Keratinocyte (primary cell): ENCODE measurements around the gene TRIM9.

Experiments
- CTCF ChIP-seq, 3 experiments: IDR thresholded peaks in 1 of 3; conservative IDR thresholded peaks in 1 of 3; optimal IDR thresholded peaks in 1 of 3; 2 replicates in 2 of 3; 3 replicates in 1 of 3; pipeline versions ENCODE3 to v1.5.1; 2011; ENCODE audit warnings: low read length in 3 of 3, mild to moderate bottlenecking in 3 of 3, moderate library complexity in 2 of 3, control low read depth in 1 of 3, inconsistent platforms in 1 of 3; ENCODE audit not compliant: insufficient read depth in 2 of 3; ENCODE audit errors: extremely low read depth in 1 of 3
- EZH2 ChIP-seq: IDR thresholded peaks from one replicate; pipeline ENCODE4 v1.6.1; 2012; ENCODE audit warnings: inconsistent platforms, mild to moderate bottlenecking, low read length, moderate library complexity

GRCh38 chr14:51019089-51019488 is 75.8 kb downstream of the TRIM9 start:
- TF ChIP-seq CTCF (optimal IDR thresholded peaks at IDR 0.05 in 1 of 3, IDR thresholded peaks at IDR 0.05 in 1 of 3, conservative IDR thresholded peaks at IDR 0.05 in 1 of 3; ENCODE audit: extremely low read depth in 1 of 3, insufficient read depth in 2 of 3, low read length in 3 of 3) (no peak), EZH2 (no peak)
